GM23338 (cell line): ENCODE data around the gene RND3. TPM values are rescaled to one million over a fixed set of nuclear protein-coding genes. Genes with fewer than 3 reads are reported as not detected.

Source experiments
- ATAC-seq: fragments of 200-7000 bp; cut with Tn5 transposase; 3 replicates; pipeline ENCODE4 v1.9.1; 2020
- DNase-seq: peaks from one replicate; pipeline ENCODE4 v3.0.0-alpha.2; 2015; ENCODE audit warnings: low spot score
- H2AFZ ChIP-seq: fragments of 200-600 bp; sonication (generic); 2 replicates; pipeline ENCODE4 v1.8.0; 2016; ENCODE audit warnings: antibody characterized with exemption, mild to moderate bottlenecking, moderate library complexity
- H3F3A ChIP-seq: fragments of 200-600 bp; sonication (generic); replicated peaks from 2 replicates; pipeline ENCODE4 v1.8.0; 2017; ENCODE audit warnings: antibody characterized with exemption, mixed run types, low read depth
- H3K27ac ChIP-seq: fragments of 200-600 bp; sonication (generic); 2 replicates; pipeline ENCODE4 v1.6.1; 2016; ENCODE audit warnings: low read depth
- H3K27me3 ChIP-seq: fragments of 200-600 bp; sonication (generic); 2 replicates; pipeline ENCODE4 v1.8.0; 2016; ENCODE audit warnings: mild to moderate bottlenecking, mixed run types, moderate library complexity; ENCODE audit not compliant: insufficient read depth
- H3K36me3 ChIP-seq: fragments of 200-600 bp; sonication (generic); 2 replicates; pipeline ENCODE4 v1.8.0; 2016; ENCODE audit warnings: mild to moderate bottlenecking; ENCODE audit not compliant: insufficient read depth
- H3K4me1 ChIP-seq: fragments of 200-600 bp; sonication (generic); 2 replicates; pipeline ENCODE4 v1.8.0; 2016; ENCODE audit warnings: mild to moderate bottlenecking, moderate library complexity; ENCODE audit not compliant: insufficient read depth
- H3K4me2 ChIP-seq: fragments of 200-600 bp; sonication (generic); 2 replicates; pipeline ENCODE4 v1.7.1; 2017; ENCODE audit warnings: mixed run types
- H3K4me3 ChIP-seq: fragments of 200-600 bp; sonication (generic); 2 replicates; pipeline ENCODE4 v1.6.1; 2016; ENCODE audit warnings: mixed run types
- H3K79me2 ChIP-seq: fragments of 200-600 bp; sonication (generic); replicated peaks from 2 replicates; pipeline ENCODE4 v1.8.0; 2017; ENCODE audit warnings: mild to moderate bottlenecking; ENCODE audit not compliant: insufficient read depth
- H3K9me2 ChIP-seq: fragments of 200-600 bp; sonication (generic); 2 replicates; pipeline ENCODE4 v1.8.0; 2017; ENCODE audit not compliant: insufficient read depth
- H4K20me1 ChIP-seq: fragments of 200-600 bp; sonication (generic); replicated peaks from 2 replicates; pipeline ENCODE4 v1.8.0; 2017; ENCODE audit warnings: mild to moderate bottlenecking; ENCODE audit not compliant: insufficient read depth
- H3K27ac Mint-ChIP-seq: 2 replicates; pipeline ENCODE4 v1.8.0; 2020; ENCODE audit warnings: inconsistent platforms, mild to moderate bottlenecking, moderate library complexity, mixed read lengths
- H3K27me3 Mint-ChIP-seq: 3 replicates; pipeline ENCODE4 v1.8.0; 2022; ENCODE audit warnings: low read depth, mild to moderate bottlenecking, moderate library complexity, mixed read lengths, inconsistent platforms; ENCODE audit not compliant: insufficient read depth, poor library complexity
- H3K36me3 Mint-ChIP-seq: 3 replicates; pipeline ENCODE4 v1.8.0; 2021; ENCODE audit warnings: low read depth, mild to moderate bottlenecking, inconsistent platforms, moderate library complexity, mixed read lengths
- H3K4me1 Mint-ChIP-seq: 3 replicates; pipeline ENCODE4 v1.8.0; 2020; ENCODE audit warnings: mild to moderate bottlenecking, inconsistent platforms, mixed read lengths
- H3K4me3 Mint-ChIP-seq: 3 replicates; pipeline ENCODE4 v1.8.0; 2021; ENCODE audit warnings: moderate library complexity, mild to moderate bottlenecking, inconsistent platforms, mixed read lengths
- H3K9me3 Mint-ChIP-seq: 3 replicates; pipeline ENCODE4 v1.8.0; 2020; ENCODE audit warnings: moderate library complexity, mild to moderate bottlenecking, inconsistent platforms, mixed read lengths
- CREB1 ChIP-seq: fragments of 250-450 bp; sonication (Bioruptor Pico); IDR thresholded peaks from 2 replicates; pipeline ENCODE4 v1.5.0; 2020; ENCODE audit warnings: low read depth, mild to moderate bottlenecking, moderate library complexity
- EZH2 ChIP-seq: fragments of 200-600 bp; sonication (generic); IDR thresholded peaks from one replicate; pipeline ENCODE4 v1.8.0; 2017; ENCODE audit warnings: antibody characterized with exemption, mild to moderate bottlenecking, low read depth; ENCODE audit not compliant: unreplicated experiment
- EZH2phosphoT487 ChIP-seq: fragments of 200-600 bp; sonication (generic); IDR thresholded peaks from one replicate; pipeline ENCODE4 v1.8.1; 2018; ENCODE audit warnings: antibody characterized with exemption; ENCODE audit not compliant: unreplicated experiment
- JUNB ChIP-seq: IDR thresholded peaks from one replicate; pipeline ENCODE4 v1.6.1; 2016; ENCODE audit warnings: antibody characterized with exemption; ENCODE audit not compliant: unreplicated experiment
- NANOG ChIP-seq: IDR thresholded peaks from 2 replicates; pipeline ENCODE4 v1.6.1; 2016; ENCODE audit warnings: antibody characterized with exemption, borderline replicate concordance
- POLR2AphosphoS5 ChIP-seq: IDR thresholded peaks from 2 replicates; pipeline ENCODE4 v1.6.1; 2016; ENCODE audit warnings: antibody characterized with exemption, low read depth
- ZNF331 ChIP-seq: fragments of 250-450 bp; sonication (Bioruptor Pico); IDR thresholded peaks from 2 replicates; pipeline ENCODE4 v1.5.0; 2020; ENCODE audit warnings: low read depth, mild to moderate bottlenecking, moderate library complexity
- ZNF462 ChIP-seq: fragments of 250-450 bp; sonication (Bioruptor Pico); IDR thresholded peaks from 2 replicates; pipeline ENCODE4 v1.5.0; 2020; ENCODE audit warnings: mild to moderate bottlenecking, moderate library complexity
- polyA plus RNA-seq: library from polyadenylated mRNA; unstranded; fragments of >200 nt; fragmentation: Nextera tagmentation; extraction: Ambion mirVana; gene quantifications from 2 replicates; pipeline ENCODE4 v1.2.1, GENCODE V29; 2016
- total RNA-seq: library from RNA; depleted of rRNA; stranded (reverse); fragments of >200 nt; shearing (Covaris generic); gene quantifications from 2 replicates; pipeline ENCODE4 v1.2.3, GENCODE V29; 2014
- TF ChIP-seq, protein P1 (sequence below), 2 experiments: fragments of 200-600 bp in 1 of 2; sonication (generic) in 1 of 2; conservative IDR thresholded peaks; 2 replicates each; pipeline versions ENCODE4 v1.5.1 to v1.6.1; 2016 to 2017; ENCODE audit warnings: antibody characterized with exemption in 2 of 2, low read depth in 2 of 2, mild to moderate bottlenecking in 2 of 2, moderate library complexity in 1 of 2
- TF ChIP-seq, protein P2 (sequence below): IDR thresholded peaks from 2 replicates; pipeline ENCODE4 v1.6.1; 2016; ENCODE audit warnings: antibody characterized with exemption

RND3 gene
- total and polyA plus RNA-seq, 2 experiments from 2014 or later, result 48.2 to 55.3 TPM

- Histone ChIP-seq H3K4me2 (no peak overlapping the region), H3K27me3 (no peaks in the 10 kb centered on the region), H3K9me2 (no peaks in the 10 kb centered on the region), H3F3A (no peaks in the 10 kb centered on the region), H3K36me3 (no peaks in the 10 kb centered on the region), H3K79me2 (peaks cover 9% of the 10 kb centered on the region), H4K20me1 (no peaks in the 10 kb centered on the region), H3K4me3 (no peak overlapping the region), H3K27ac (no peak overlapping the region), H2AFZ (no peak overlapping the region), H3K4me1 (no peaks in the 10 kb centered on the region)
- Mint-ChIP-seq H3K27ac (no peak overlapping the region), H3K4me3 (no peak overlapping the region), H3K9me3 (no peaks in the 10 kb centered on the region), H3K36me3 (peaks cover 8% of the 10 kb centered on the region), H3K27me3 (peaks cover 5% of the 10 kb centered on the region), H3K4me1 (no peaks in the 10 kb centered on the region)
- TF ChIP-seq ZNF331 (CRISPR knock-in tag), result no peak
- TF ChIP-seq EZH2, result no peak
- no peak for TF ChIP-seq POLR2AphosphoS5
- TF ChIP-seq, protein P1, sequence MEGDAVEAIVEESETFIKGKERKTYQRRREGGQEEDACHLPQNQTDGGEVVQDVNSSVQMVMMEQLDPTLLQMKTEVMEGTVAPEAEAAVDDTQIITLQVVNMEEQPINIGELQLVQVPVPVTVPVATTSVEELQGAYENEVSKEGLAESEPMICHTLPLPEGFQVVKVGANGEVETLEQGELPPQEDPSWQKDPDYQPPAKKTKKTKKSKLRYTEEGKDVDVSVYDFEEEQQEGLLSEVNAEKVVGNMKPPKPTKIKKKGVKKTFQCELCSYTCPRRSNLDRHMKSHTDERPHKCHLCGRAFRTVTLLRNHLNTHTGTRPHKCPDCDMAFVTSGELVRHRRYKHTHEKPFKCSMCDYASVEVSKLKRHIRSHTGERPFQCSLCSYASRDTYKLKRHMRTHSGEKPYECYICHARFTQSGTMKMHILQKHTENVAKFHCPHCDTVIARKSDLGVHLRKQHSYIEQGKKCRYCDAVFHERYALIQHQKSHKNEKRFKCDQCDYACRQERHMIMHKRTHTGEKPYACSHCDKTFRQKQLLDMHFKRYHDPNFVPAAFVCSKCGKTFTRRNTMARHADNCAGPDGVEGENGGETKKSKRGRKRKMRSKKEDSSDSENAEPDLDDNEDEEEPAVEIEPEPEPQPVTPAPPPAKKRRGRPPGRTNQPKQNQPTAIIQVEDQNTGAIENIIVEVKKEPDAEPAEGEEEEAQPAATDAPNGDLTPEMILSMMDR (conservative IDR thresholded peaks at IDR 0.05; ENCODE audit: low read depth in 2 of 2), result no peak
- no peak for TF ChIP-seq NANOG
- TF ChIP-seq ZNF462 (CRISPR knock-in tag), result no peak
- no peak for TF ChIP-seq EZH2phosphoT487
- no peak for TF ChIP-seq CREB1
- TF ChIP-seq, protein P2, sequence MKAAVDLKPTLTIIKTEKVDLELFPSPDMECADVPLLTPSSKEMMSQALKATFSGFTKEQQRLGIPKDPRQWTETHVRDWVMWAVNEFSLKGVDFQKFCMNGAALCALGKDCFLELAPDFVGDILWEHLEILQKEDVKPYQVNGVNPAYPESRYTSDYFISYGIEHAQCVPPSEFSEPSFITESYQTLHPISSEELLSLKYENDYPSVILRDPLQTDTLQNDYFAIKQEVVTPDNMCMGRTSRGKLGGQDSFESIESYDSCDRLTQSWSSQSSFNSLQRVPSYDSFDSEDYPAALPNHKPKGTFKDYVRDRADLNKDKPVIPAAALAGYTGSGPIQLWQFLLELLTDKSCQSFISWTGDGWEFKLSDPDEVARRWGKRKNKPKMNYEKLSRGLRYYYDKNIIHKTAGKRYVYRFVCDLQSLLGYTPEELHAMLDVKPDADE, result no peak
- TF ChIP-seq JUNB, result no peak
- no peak for ATAC-seq
- no peak for DNase-seq
These were observed 4.0 kb upstream of the RND3 start for GRCh38 chr2:150491430-150491829.
